Muscle of leg (tissue), 16 donors: ENCODE data around the gene RNU1-4. TPM values are rescaled to one million over a fixed set of nuclear protein-coding genes. Genes with fewer than 3 reads are reported as not detected.
"Not testable (repeated sequence)": the region's sequence is repeated elsewhere in the genome, so short reads cannot be mapped to it uniquely, and the experiment has no call there.

Experiments
- DNase-seq: peaks from one replicate; pipeline ENCODE4 v3.0.0; 2013
- H3K27ac ChIP-seq: one replicate; pipeline ENCODE4 v1.5.1; 2013; ENCODE audit warnings: mild to moderate bottlenecking, low read length, control low read depth
- H3K27me3 ChIP-seq: one replicate; pipeline ENCODE4 v1.6.1; 2013; ENCODE audit warnings: low read length; ENCODE audit not compliant: control insufficient read depth, insufficient read depth
- H3K36me3 ChIP-seq: one replicate; pipeline ENCODE4 v1.6.1; 2013; ENCODE audit warnings: low read length; ENCODE audit not compliant: control insufficient read depth, insufficient read depth
- H3K4me1 ChIP-seq: one replicate; pipeline ENCODE4 v1.6.1; 2013; ENCODE audit warnings: low read length; ENCODE audit not compliant: control insufficient read depth, insufficient read depth
- H3K4me3 ChIP-seq: one replicate; pipeline ENCODE4 v1.5.1; 2013; ENCODE audit warnings: low read length, control low read depth
- H3K9me3 ChIP-seq: replicated peaks from 2 replicates; pipeline ENCODE4 v1.6.1; 2013; ENCODE audit warnings: low read depth, low read length; ENCODE audit not compliant: control insufficient read depth
- WGBS: methylation state at CpG from one replicate; pipeline ENCODE4 v1.1.5; 2013; ENCODE audit warnings: missing lambda C conversion rate; ENCODE audit not compliant: insufficient coverage; 5-methylcytosine and 5-hydroxymethylcytosine counted together
- long read RNA-seq, 11 donors: transcript quantifications; one replicate each; lab custom pipeline, GENCODE V29; 2026
- polyA plus RNA-seq, 8 donors: library from polyadenylated mRNA; unstranded; fragments of 120-200 nt; gene quantifications; one replicate each; pipeline versions ENCODE4 v1.2.1 to v1.2.3, GENCODE V29; 2013; ENCODE audit warnings: inconsistent platforms in 1 of 8, low replicate concordance in 1 of 8; ENCODE audit not compliant: insufficient read length in 8 of 8, insufficient read depth in 1 of 8
- total RNA-seq: library from RNA; stranded (reverse); fragments of 120-200 nt; gene quantifications from one replicate; pipeline ENCODE4 v1.2.4, GENCODE V29; 2013

RNU1-4 gene
- total RNA-seq, result 2,384 TPM
- polyA plus RNA-seq, result not detected
- long read RNA-seq, donor 1, result 0 reads
- long read RNA-seq, donor 2, result 0 reads
- long read RNA-seq, donor 3, result 0 reads
- long read RNA-seq, donor 4, result 0 reads
- long read RNA-seq, donor 5, result 0 reads
- long read RNA-seq, donor 6, result 0 reads
- long read RNA-seq, donor 7, partial matches to known transcripts, result 0 of 1 reads
- long read RNA-seq, donor 7, other reads (novel, unspliced or antisense), result 0 of 1 reads
- long read RNA-seq, donor 8, result 0 reads
- long read RNA-seq, donor 9, result 0 reads
- long read RNA-seq, donor 10, result 0 reads
- long read RNA-seq, donor 11, result 0 reads

GRCh38 chr1:16740047-16740964, at the start of gene RNU1-4:
RNU1-4 (plus strand) TSS chr1:16740516.
- not testable (repeated sequence) for H3K27me3 ChIP-seq, H3K9me3 ChIP-seq, DNase-seq, H3K36me3 ChIP-seq, H3K27ac ChIP-seq, H3K4me1 ChIP-seq, H3K4me3 ChIP-seq
- no CpG with 5 or more reads among the region's 46 CpGs for whole genome bisulfite sequencing

DNA sequence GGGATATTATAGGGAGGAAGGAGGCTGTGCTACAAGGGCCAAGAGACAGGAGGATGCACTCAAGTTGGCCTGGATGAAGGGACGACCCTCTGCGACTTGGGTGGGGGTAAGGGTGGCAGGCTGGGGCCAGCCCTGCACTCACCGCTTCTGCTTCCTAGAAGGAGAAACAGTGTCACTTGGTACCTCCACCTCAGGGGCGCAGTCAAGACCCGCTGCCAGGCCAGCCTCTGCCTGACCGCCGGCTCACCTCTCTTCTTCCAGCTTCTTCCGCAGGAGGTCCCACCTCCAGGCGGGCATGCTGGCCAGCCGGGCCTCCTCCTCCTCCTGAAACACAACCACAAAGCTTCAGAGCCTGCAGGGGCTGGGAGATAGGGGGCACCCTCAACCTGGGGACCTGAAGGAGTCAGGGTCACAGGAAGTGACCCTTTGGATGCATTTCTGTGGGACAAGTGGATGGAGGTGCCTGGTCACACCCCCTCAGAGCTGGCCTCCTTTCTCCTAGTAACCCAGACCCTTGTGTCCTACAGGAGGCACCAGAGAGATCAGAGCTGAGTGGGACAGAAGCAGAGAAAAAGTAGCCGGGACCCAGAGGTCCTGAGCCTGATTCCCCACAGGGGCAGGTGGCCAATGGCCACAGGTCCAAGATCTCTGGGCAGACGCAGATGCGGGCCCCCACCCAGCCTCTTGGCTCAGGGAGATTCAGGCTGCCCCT, 49.2 kb upstream of the RNU1-4 start:
- not testable (repeated sequence) for DNase-seq, H3K36me3 ChIP-seq, H3K4me3 ChIP-seq, H3K27ac ChIP-seq, H3K4me1 ChIP-seq, H3K9me3 ChIP-seq
- WGBS, result no CpG with 5 or more reads among the region's 13 CpGs
- peaks cover 18% of the 10 kb centered on the region for H3K27me3 ChIP-seq

DNA sequence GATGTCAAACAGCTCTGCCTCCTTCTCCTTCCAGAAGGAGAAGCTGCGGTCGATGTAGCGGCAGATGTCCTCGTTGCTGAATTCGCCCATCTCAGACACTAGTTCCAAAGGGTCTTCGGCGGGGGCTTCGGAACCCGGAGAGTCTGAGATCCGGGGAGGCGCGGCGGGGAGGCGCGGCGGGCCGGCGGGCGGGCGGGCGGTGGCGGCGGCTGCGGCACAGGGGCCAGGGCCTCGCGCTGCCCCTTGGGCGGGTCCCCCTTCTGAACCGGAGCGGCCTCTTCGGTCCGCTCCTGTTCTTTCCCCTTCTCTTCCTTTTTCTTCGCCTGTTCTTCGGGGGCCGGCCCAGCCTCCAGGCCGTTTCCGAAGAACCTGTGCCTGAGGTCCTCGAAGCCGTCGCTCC, 48.0 kb upstream of the RNU1-4 start:
- H3K4me3 ChIP-seq, H3K36me3 ChIP-seq, H3K9me3 ChIP-seq, H3K4me1 ChIP-seq, DNase-seq, H3K27ac ChIP-seq: not testable (repeated sequence)
- WGBS, result 1% methylated on average over 14 of the region's 39 CpGs
- H3K27me3 ChIP-seq, result peaks cover 24% of the 10 kb centered on the region

GRCh38 chr1:16692717-16693448, 47.4 kb upstream of the RNU1-4 start:
- no CpG with 5 or more reads among the region's 79 CpGs for WGBS
- H3K4me3 ChIP-seq, H3K36me3 ChIP-seq, DNase-seq, H3K9me3 ChIP-seq, H3K4me1 ChIP-seq, H3K27ac ChIP-seq: not testable (repeated sequence)
- peaks cover 26% of the 10 kb centered on the region for H3K27me3 ChIP-seq

DNA sequence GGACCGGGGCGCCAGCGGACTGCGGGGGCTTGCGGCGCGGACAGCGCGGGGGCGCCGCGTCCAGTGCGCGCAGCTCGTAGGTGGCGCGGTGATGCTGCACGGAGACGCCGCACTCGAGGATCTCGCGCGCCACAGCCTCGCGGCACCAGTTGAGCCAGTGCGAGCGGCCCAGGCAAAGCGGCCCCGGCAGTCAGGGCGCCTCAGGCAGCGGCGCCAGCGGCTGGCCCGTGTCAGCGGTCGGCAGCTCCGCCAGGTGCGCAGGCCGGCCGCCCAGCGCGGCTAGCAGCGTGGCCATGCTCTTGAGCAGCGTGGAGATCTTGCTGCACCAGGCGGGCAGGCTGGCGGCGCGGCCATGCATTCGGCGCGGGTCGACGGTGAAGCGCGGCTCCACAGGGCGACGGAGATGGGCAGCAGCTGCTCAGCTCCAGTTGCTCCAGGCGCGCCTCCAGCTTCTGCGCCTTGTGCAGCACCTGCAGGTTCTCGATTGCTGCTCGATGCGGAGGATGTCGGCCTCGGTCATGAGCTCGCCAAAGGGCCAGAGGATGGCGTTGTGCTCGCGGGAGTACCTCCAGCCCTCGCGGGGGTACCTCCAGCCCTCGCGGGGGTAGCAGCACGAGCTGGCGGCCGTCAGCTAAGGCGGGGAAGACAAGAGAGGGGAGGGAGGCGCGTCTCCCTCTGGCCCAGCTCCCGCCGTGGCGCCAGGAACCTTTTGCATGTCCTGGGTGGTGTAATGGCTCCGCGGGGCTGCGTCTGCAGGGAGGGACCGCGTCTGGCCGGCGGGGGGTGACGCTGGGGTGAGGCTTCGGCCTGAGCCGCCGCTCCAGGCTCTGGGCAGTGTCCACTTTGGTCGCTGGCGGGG, 46.6 kb upstream of the RNU1-4 start:
- not testable (repeated sequence) for DNase-seq, H3K4me1 ChIP-seq, H3K36me3 ChIP-seq, H3K27ac ChIP-seq, H3K9me3 ChIP-seq, H3K4me3 ChIP-seq
- H3K27me3 ChIP-seq, result peaks cover 29% of the 10 kb centered on the region
- no CpG with 5 or more reads among the region's 96 CpGs for WGBS

GRCh38 chr1:16694308-16694702, 46.0 kb upstream of the RNU1-4 start:
- not testable (repeated sequence) for DNase-seq, H3K36me3 ChIP-seq, H3K27ac ChIP-seq, H3K4me1 ChIP-seq, H3K9me3 ChIP-seq, H3K4me3 ChIP-seq
- H3K27me3 ChIP-seq, result peaks cover 32% of the 10 kb centered on the region
- WGBS, result 58% methylated on average over 2 of the region's 16 CpGs

DNA sequence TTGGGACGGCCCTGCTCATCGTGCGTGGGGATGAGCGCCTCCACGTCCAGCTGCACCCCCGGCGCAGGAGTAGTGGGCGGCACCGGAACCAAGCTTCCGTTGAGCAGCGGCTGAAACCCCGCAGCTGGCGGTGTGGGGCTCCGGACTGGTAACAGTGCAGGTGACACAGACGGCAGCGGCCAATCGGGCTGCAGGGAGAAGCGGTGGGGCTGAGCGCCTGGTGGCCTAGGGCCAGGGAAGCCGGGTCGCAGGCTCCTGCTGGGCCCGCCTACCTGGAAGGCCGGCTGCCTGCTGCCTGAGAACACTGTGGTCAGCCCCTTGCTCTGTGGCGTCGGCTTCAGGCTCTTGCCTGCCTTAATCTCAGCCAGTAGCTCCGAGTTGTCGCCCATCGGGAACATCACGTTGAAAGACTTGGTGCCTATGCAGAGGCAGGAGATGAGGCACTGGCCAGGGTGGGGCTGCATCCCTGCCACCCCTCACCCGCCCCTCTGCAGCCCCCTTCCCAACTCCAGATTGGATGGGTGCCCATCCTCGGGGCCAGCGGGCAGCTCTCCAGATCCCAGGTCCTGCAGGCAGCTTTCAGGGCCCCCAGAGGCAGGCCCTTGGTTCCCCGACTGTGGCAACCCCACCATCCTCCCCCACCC, 43.7 kb upstream of the RNU1-4 start:
- not testable (repeated sequence) for H3K9me3 ChIP-seq, H3K36me3 ChIP-seq, H3K4me3 ChIP-seq, DNase-seq, H3K27ac ChIP-seq, H3K4me1 ChIP-seq
- whole genome bisulfite sequencing, result 17% methylated on average over 12 of the region's 33 CpGs
- H3K27me3 ChIP-seq, result peaks cover 33% of the 10 kb centered on the region

- DNase-seq, H3K27ac ChIP-seq, H3K9me3 ChIP-seq, H3K4me3 ChIP-seq, H3K4me1 ChIP-seq, H3K36me3 ChIP-seq: not testable (repeated sequence)
- peaks cover 29% of the 10 kb centered on the region for H3K27me3 ChIP-seq
- no CpG with 5 or more reads among the region's 7 CpGs for WGBS
Observed at GRCh38 chr1:16697152-16697551, 43.2 kb upstream of the RNU1-4 start.

DNA sequence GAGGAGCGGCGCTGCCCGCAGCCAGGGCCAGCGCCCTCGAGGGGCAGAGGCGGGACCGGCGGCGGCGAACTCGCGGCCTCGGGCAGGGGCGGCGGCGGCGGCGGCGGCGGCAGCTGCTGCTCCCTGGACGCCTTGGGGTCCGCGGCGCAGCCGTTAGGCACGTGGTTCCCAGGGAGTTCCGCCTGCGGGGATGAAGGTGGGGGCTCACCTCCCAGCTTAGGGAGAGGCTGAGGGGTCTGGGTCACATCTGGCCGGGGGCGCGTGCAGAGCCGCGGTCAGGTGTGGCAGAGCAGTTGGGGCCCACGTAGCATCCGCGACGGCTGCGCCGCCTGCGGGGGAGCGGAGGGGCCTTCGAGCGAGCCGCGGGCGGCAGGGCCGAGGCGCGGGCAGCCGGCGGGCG, 40.9 kb upstream of the RNU1-4 start:
- H3K27me3 ChIP-seq, result peaks cover 27% of the 10 kb centered on the region
- not testable (repeated sequence) for H3K4me3 ChIP-seq, H3K4me1 ChIP-seq, H3K9me3 ChIP-seq, DNase-seq, H3K27ac ChIP-seq, H3K36me3 ChIP-seq
- 2% methylated on average over 29 of the region's 52 CpGs for WGBS
